Gastrocnemius medialis (tissue), 4 donors: ENCODE data around the gene PGLYRP3. TPM values are rescaled to one million over a fixed set of nuclear protein-coding genes. Genes with fewer than 3 reads are reported as not detected.

Experiments
- ATAC-seq, 2 donors: fragments of 150-250 bp; one replicate each; pipeline ENCODE4 v1.9.1; 2016
- DNase-seq, 2 donors: peaks; one replicate each; pipeline ENCODE4 v3.0.0-alpha.2; 2019
- H3K27ac ChIP-seq, 4 donors: fragments of 200-600 bp; sonication (generic); 1 replicate in 1 of 4; 2 replicates in 3 of 4; pipeline ENCODE4 v1.5.1; 2016 to 2018; ENCODE audit warnings: mild to moderate bottlenecking in 2 of 4, moderate library complexity in 1 of 4
- H3K27me3 ChIP-seq, 3 donors: fragments of 200-600 bp; sonication (generic) in 2 of 3; 1 replicate in 1 of 3; 2 replicates in 2 of 3; pipeline versions ENCODE4 v1.5.1 to v1.6.0; 2016 to 2019; ENCODE audit warnings: mild to moderate bottlenecking in 1 of 3, moderate library complexity in 1 of 3
- H3K36me3 ChIP-seq, 2 donors: fragments of 200-600 bp; sonication (generic) in 1 of 2; one replicate each; pipeline ENCODE4 v1.5.1; 2017 to 2018
- H3K4me1 ChIP-seq, 2 donors: fragments of 200-600 bp; sonication (generic) in 1 of 2; one replicate each; pipeline ENCODE4 v1.5.1; 2016 to 2017; ENCODE audit warnings: mild to moderate bottlenecking in 2 of 2
- H3K4me3 ChIP-seq, 4 donors: fragments of 200-600 bp; sonication (generic) in 3 of 4; 1 replicate in 1 of 4; 2 replicates in 3 of 4; pipeline ENCODE4 v1.5.1; 2016 to 2019; ENCODE audit warnings: mild to moderate bottlenecking in 2 of 4
- H3K9me3 ChIP-seq, 3 donors: fragments of 200-600 bp; sonication (generic) in 2 of 3; 1 replicate in 1 of 3; 2 replicates in 2 of 3; pipeline ENCODE4 v1.5.1; 2016 to 2019
- POLR2A ChIP-seq, 2 donors: fragments of 450-650 bp; IDR thresholded peaks; one replicate each; pipeline ENCODE4 v1.6.1; 2017; ENCODE audit warnings: antibody characterized with exemption in 2 of 2, mild to moderate bottlenecking in 2 of 2, moderate library complexity in 2 of 2
- in situ Hi-C, 4 donors: fragments of 200-750 bp; cut with MboI; loops; one replicate each; pipeline versions ENCODE4 v1.15.0 to v1.8.0; 2017; ENCODE audit warnings: low sequenced_read_pairs in 4 of 4
- intact Hi-C: fragments of 100-400 bp; cut with DNase I; formaldehyde crosslinking; loops from one replicate; pipeline ENCODE4 v1.15.1; 2023; ENCODE audit warnings: low total_unique reads
- total RNA-seq, 4 donors: library from RNA; depleted of rRNA; stranded (reverse); fragments of >200 nt; gene quantifications; one replicate each; pipeline versions ENCODE4 v1.1.0 to v1.2.3, GENCODE V29; 2016
- TF ChIP-seq, protein P1 (sequence below), 5 experiments: fragments of 450-650 bp in 3 of 5; fragments of 200-600 bp in 2 of 5; sonication (generic) in 2 of 5; IDR thresholded peaks in 4 of 5; conservative IDR thresholded peaks in 1 of 5; 1 replicate in 4 of 5; 2 replicates in 1 of 5; pipeline ENCODE4 v1.5.1; 2016 to 2019; ENCODE audit warnings: antibody characterized with exemption in 5 of 5, mild to moderate bottlenecking in 3 of 5, moderate library complexity in 3 of 5

PGLYRP3 gene
- total RNA-seq, 4 donors from 2014 or later, result not detected

DNA sequence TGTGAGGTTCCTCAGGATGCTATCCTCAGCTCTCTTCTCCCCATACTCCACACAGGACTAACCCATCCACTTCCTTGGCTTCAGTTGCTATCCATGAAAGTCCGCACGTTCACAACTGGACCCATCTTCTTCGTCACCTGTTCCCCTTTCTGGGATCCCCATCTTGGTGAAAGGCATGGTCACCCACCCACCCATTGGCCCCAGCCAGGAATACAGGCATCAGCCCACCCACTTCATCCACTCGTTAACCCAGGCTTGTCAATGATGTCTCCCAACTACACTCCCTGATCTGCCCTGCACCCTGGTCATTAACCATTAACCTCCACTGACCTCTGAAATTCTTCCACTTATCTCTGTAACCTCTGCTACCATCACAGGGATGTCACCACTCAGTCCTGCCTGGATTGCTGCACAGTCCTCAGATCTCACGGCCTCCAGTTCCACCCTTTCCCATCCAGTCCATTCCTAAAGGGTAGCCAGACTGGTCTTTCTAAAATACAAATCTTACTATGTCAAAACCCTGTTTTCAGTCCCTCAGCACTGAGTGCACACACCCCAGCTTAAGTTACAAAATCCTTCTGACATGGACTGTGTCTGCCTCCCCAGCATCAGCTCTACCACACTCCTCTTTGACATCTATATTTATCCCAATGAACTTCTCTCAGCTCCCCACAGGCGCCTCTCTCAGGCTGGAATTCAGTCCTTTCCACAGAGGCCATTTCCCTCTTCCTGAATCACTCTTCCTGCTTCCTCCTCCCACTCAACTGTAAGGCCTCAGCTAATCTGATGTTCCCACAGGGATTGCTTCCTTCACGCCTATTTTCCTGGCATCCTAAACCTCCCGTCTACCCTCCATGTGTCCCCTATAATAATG, 25.5 kb upstream of the PGLYRP3 start:
- H3K4me3 ChIP-seq, result no peak overlapping the region
- in situ Hi-C loops, result no loop called here
- H3K9me3 ChIP-seq, result no peaks in the 10 kb centered on the region
- TF ChIP-seq, protein P1, sequence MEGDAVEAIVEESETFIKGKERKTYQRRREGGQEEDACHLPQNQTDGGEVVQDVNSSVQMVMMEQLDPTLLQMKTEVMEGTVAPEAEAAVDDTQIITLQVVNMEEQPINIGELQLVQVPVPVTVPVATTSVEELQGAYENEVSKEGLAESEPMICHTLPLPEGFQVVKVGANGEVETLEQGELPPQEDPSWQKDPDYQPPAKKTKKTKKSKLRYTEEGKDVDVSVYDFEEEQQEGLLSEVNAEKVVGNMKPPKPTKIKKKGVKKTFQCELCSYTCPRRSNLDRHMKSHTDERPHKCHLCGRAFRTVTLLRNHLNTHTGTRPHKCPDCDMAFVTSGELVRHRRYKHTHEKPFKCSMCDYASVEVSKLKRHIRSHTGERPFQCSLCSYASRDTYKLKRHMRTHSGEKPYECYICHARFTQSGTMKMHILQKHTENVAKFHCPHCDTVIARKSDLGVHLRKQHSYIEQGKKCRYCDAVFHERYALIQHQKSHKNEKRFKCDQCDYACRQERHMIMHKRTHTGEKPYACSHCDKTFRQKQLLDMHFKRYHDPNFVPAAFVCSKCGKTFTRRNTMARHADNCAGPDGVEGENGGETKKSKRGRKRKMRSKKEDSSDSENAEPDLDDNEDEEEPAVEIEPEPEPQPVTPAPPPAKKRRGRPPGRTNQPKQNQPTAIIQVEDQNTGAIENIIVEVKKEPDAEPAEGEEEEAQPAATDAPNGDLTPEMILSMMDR (IDR thresholded peaks at IDR 0.05 in 4 of 5, conservative IDR thresholded peaks at IDR 0.05 in 1 of 5), result no peak
- TF ChIP-seq POLR2A (IDR thresholded peaks at IDR 0.05), result no peak
- DNase-seq, result no peak
- peaks cover 0 to 2% (median 0%) of the 10 kb centered on the region in 3 donors for H3K27me3 ChIP-seq
- H3K27ac ChIP-seq, result no peak overlapping the region
- no peaks in the 10 kb centered on the region for H3K4me1 ChIP-seq
- intact Hi-C loops, result no loop called here
- H3K36me3 ChIP-seq, result no peaks in the 10 kb centered on the region
- no peak for ATAC-seq

DNA sequence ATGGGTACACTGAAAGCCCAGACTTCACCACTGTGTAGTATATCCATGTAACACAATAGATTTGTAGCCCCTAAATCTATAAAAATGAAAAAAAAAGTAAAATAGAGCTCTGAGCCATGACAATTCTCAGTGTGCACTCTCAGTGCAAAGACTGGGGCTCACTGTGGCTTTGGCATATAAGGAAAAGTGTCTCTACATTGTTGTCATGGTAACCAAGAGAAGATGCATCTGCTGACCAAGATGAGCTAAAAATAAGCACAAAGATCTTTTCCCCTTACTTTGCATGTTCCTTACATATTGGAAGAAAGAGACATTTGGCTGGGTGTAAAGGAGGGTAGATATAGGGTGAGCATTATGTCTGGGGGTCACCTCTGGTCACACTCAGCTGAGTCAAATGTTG, 23.9 kb upstream of the PGLYRP3 start:
- intact Hi-C loops, result no loop called here
- H3K4me3 ChIP-seq, result no peak overlapping the region

DNA sequence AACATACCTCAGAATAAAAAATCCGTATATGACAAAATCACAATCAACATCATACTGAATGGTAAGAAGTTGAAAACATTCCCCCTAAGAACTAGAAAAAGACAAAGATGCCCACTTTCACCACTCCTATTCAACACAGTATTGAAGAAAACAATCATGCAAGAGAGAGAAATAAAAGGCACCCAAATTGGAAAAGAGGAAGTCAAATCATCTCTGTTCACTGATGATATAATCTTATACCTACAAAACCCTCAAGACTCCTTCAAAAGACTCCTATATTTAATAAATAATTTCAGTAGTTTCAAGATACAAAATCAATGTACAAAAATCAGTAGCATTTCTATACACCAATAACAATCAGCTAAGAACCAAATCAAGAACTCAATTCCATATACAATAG, 21.1 kb upstream of the PGLYRP3 start:
- no peak for TF ChIP-seq POLR2A (IDR thresholded peaks at IDR 0.05)
- TF ChIP-seq, protein P1 (IDR thresholded peaks at IDR 0.05 in 4 of 5, conservative IDR thresholded peaks at IDR 0.05 in 1 of 5), result no peak
- intact Hi-C loops, result no loop called here
- DNase-seq, result no peak

More for the DNA sequence above, 23.9 kb upstream of the PGLYRP3 start:
- H3K27me3 ChIP-seq, result no peaks in the 10 kb centered on the region
- in situ Hi-C loops, result no loop called here
- H3K9me3 ChIP-seq, result no peaks in the 10 kb centered on the region
- no peak for TF ChIP-seq POLR2A (IDR thresholded peaks at IDR 0.05)
- TF ChIP-seq, protein P1 (IDR thresholded peaks at IDR 0.05 in 4 of 5, conservative IDR thresholded peaks at IDR 0.05 in 1 of 5), result no peak
- no peaks in the 10 kb centered on the region for H3K36me3 ChIP-seq
- no peak for ATAC-seq
- no peaks in the 10 kb centered on the region for H3K4me1 ChIP-seq
- H3K27ac ChIP-seq, result no peak overlapping the region
- no peak for DNase-seq

DNA sequence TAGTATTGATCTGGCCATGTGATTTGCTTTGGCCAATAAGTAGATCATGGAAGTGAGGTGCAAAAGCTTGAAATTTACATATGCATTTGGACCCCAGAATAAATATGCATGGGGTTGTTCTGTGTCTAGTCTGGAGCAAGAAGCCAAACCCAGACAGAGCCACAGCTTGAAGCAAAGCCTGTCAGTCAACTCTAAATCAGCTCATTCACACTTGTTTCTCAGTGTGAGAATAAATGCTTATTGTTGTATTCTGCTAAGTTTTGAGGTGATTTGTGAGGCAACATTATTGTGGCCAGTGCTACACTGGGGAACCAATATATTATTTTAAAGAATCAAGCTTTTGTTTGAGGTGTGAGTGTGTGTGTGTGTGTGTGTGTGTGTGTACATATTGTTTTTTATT, 12.2 kb upstream of the PGLYRP3 start:
- no peak for ATAC-seq
- Histone ChIP-seq H3K9me3 (peaks cover 0 to 21% (median 0%) of the 10 kb centered on the region in 3 donors), H3K4me1 (no peaks in the 10 kb centered on the region), H3K27me3 (no peaks in the 10 kb centered on the region), H3K27ac (no peak overlapping the region), H3K36me3 (no peaks in the 10 kb centered on the region), H3K4me3 (no peak overlapping the region)
- no peak for DNase-seq
- intact Hi-C loops, result no loop called here
- in situ Hi-C loops, result no loop called here
- TF ChIP-seq POLR2A (IDR thresholded peaks at IDR 0.05), result no peak
- TF ChIP-seq, protein P1 (IDR thresholded peaks at IDR 0.05 in 4 of 5, conservative IDR thresholded peaks at IDR 0.05 in 1 of 5), result no peak

More for the DNA sequence above, 21.1 kb upstream of the PGLYRP3 start:
- Histone ChIP-seq H3K36me3 (no peaks in the 10 kb centered on the region), H3K4me3 (no peak overlapping the region), H3K27ac (no peak overlapping the region), H3K27me3 (no peaks in the 10 kb centered on the region), H3K9me3 (peaks cover 0 to 8% (median 0%) of the 10 kb centered on the region in 3 donors), H3K4me1 (no peaks in the 10 kb centered on the region)
- in situ Hi-C loops, result no loop called here
- no peak for ATAC-seq
